ENCODE measurements around the gene TMEM239.
"Not testable (repeated sequence)": the region's sequence is repeated elsewhere in the genome, so short reads cannot be mapped to it uniquely, and the experiment has no call there.

The TMEM239 gene

DNA sequence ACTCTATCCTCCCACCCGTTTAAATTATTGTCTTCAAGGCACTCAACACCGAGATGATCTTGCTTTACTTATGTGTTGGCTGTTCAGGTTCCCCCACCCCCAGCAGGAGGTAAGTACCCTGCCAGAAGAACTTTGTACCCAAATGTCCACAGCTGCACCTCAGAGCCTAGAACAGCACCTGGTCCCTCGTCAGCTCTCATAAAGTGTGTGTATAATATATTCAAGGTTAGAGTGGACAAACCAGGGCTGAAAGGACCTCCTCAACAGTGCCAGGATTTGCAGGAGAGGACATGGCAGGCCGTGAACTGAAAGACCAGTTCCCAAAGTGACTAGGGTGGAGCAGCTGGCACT lies 9.8 kb upstream of the TMEM239 start:
- TF ChIP-seq SNAI2 (CRISPR knock-in tag; IDR thresholded peaks at IDR 0.05) (no peak), OSR1 (CRISPR knock-in tag; IDR thresholded peaks at IDR 0.05) (no peak)
- ATAC-seq, result no peak

DNA sequence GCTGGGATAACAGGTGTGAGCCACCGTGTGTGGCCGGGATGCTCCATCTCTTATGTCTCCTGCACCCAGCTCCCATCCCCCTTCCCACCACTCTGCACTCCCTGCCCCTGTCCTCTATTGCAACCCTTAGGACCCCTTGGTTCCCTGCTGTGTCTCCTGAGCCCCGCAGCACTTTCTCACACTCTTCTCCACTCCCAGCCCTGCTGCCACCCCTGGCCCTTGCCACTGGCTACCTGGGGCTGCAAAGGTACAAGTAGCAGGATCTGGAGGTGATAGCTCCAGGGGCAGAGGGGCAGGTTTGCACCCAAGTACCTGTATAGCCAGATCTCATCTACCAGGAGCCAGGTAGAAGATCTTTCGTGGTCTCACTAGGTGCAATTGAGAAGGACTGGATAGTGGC lies 9.1 kb upstream of the TMEM239 start:
- ATAC-seq, result no peak
- TF ChIP-seq TCF4 (CRISPR knock-in tag; IDR thresholded peaks at IDR 0.05; ENCODE audit: borderline replicate concordance), result no peak
- TF ChIP-seq, protein P1, sequence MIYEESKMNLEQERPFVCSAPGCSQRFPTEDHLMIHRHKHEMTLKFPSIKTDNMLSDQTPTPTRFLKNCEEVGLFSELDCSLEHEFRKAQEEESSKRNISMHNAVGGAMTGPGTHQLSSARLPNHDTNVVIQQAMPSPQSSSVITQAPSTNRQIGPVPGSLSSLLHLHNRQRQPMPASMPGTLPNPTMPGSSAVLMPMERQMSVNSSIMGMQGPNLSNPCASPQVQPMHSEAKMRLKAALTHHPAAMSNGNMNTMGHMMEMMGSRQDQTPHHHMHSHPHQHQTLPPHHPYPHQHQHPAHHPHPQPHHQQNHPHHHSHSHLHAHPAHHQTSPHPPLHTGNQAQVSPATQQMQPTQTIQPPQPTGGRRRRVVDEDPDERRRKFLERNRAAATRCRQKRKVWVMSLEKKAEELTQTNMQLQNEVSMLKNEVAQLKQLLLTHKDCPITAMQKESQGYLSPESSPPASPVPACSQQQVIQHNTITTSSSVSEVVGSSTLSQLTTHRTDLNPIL (CRISPR knock-in tag; IDR thresholded peaks at IDR 0.05; ENCODE audit: low read depth), result no peak
- TF ChIP-seq ZNF70 (CRISPR knock-in tag; IDR thresholded peaks at IDR 0.05), result no peak
- TF ChIP-seq ARNTL (CRISPR knock-in tag; IDR thresholded peaks at IDR 0.05; ENCODE audit: borderline replicate concordance, low read depth), result no peak
- TF ChIP-seq, protein P2, sequence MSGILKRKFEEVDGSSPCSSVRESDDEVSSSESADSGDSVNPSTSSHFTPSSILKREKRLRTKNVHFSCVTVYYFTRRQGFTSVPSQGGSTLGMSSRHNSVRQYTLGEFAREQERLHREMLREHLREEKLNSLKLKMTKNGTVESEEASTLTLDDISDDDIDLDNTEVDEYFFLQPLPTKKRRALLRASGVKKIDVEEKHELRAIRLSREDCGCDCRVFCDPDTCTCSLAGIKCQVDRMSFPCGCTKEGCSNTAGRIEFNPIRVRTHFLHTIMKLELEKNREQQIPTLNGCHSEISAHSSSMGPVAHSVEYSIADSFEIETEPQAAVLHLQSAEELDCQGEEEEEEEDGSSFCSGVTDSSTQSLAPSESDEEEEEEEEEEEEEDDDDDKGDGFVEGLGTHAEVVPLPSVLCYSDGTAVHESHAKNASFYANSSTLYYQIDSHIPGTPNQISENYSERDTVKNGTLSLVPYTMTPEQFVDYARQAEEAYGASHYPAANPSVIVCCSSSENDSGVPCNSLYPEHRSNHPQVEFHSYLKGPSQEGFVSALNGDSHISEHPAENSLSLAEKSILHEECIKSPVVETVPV (CRISPR knock-in tag; IDR thresholded peaks at IDR 0.05), result no peak

DNA sequence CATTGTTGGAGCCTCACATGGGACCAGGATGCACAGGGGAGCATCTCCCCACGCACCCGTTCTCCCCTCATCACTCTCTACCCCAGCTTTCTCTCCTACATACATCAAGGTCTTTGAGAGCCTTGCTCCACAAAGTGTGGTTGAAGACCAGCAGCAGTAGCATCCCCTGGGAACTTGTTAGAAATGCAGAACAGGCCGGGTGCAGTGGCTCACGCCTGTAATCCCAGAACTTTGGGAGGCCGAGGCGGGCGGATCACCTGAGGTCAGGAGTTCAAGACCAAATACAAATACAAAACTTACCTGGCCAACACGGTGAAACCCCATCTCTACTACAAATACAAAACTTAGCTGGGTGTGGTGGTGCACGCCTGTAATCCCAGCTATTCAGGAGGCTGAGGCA lies 8.2 kb upstream of the TMEM239 start:
- not testable (repeated sequence) for ATAC-seq

DNA sequence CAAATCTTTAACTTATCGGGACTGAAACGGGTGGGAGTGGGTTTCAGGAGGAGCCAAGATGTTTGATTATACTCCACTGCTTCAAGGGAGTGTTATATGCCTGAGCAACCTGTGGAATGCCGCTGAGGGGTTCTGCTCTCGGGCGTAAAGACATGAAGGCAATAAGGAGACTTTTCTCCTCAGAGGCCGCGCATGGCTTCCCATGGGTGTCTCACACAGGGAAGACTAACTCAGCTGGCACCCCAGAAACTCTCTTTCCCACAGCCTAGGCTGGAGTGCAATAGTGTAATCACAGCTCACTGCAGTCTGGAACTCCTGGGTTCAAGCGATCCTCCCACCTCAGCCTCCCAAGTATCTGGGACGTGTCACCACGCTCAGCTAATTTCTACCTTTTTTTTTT lies 6.5 kb upstream of the TMEM239 start:
- no peak for ATAC-seq
- TF ChIP-seq ZFP3 (CRISPR knock-in tag; IDR thresholded peaks at IDR 0.05) (no peak), ZFP30 (CRISPR knock-in tag; IDR thresholded peaks at IDR 0.05) (no peak), CSDC2 (CRISPR knock-in tag; IDR thresholded peaks at IDR 0.05) (no peak), TCF4 (CRISPR knock-in tag; IDR thresholded peaks at IDR 0.05; ENCODE audit: borderline replicate concordance) (no peak), ZNF8 (CRISPR knock-in tag; IDR thresholded peaks at IDR 0.05) (no peak), PPARA (CRISPR knock-in tag; IDR thresholded peaks at IDR 0.05; ENCODE audit: borderline replicate concordance) (no peak), ZNF565 (CRISPR knock-in tag; conservative IDR thresholded peaks at IDR 0.05; ENCODE audit: low read depth) (no peak), ISL1 (CRISPR knock-in tag; IDR thresholded peaks at IDR 0.05) (no peak), BACH2 (CRISPR knock-in tag; IDR thresholded peaks at IDR 0.05; ENCODE audit: borderline replicate concordance) (no peak), ESRRG (CRISPR knock-in tag; IDR thresholded peaks at IDR 0.05) (no peak), SNAI2 (CRISPR knock-in tag; IDR thresholded peaks at IDR 0.05) (no peak), GLIS3 (CRISPR knock-in tag; IDR thresholded peaks at IDR 0.05) (no peak)
- TF ChIP-seq, protein P3, sequence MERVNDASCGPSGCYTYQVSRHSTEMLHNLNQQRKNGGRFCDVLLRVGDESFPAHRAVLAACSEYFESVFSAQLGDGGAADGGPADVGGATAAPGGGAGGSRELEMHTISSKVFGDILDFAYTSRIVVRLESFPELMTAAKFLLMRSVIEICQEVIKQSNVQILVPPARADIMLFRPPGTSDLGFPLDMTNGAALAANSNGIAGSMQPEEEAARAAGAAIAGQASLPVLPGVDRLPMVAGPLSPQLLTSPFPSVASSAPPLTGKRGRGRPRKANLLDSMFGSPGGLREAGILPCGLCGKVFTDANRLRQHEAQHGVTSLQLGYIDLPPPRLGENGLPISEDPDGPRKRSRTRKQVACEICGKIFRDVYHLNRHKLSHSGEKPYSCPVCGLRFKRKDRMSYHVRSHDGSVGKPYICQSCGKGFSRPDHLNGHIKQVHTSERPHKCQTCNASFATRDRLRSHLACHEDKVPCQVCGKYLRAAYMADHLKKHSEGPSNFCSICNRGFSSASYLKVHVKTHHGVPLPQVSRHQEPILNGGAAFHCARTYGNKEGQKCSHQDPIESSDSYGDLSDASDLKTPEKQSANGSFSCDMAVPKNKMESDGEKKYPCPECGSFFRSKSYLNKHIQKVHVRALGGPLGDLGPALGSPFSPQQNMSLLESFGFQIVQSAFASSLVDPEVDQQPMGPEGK (CRISPR knock-in tag; IDR thresholded peaks at IDR 0.05; ENCODE audit: borderline replicate concordance), result no peak
- TF ChIP-seq, protein P1 (CRISPR knock-in tag; IDR thresholded peaks at IDR 0.05; ENCODE audit: low read depth), result no peak

DNA sequence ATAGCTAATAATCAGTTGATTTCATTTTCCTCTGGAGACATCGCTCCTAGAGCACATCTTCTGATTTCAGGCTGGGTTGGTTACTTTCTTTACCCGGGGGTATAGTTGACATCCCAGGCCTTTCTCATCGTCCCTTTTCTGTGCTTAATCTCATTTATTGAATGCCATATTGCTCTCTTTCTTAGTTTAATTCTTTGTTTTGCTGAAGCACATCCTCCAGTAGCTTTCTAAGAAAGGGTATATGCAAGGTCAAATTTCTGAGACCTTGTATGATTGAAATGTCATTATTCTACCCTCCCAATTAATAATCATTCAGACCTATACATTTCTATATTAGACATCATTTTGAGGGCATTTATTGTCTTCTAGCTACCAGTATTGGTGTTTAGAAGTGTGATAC lies 4.0 kb upstream of the TMEM239 start:
- TF ChIP-seq, protein P1 (CRISPR knock-in tag; IDR thresholded peaks at IDR 0.05; ENCODE audit: low read depth), result no peak
- TF ChIP-seq ESRRG (CRISPR knock-in tag; IDR thresholded peaks at IDR 0.05) (no peak), PPARA (CRISPR knock-in tag; IDR thresholded peaks at IDR 0.05; ENCODE audit: borderline replicate concordance) (no peak), ISL1 (CRISPR knock-in tag; IDR thresholded peaks at IDR 0.05) (no peak), TOX (CRISPR knock-in tag; IDR thresholded peaks at IDR 0.05; ENCODE audit: borderline replicate concordance) (no peak), GLIS3 (CRISPR knock-in tag; IDR thresholded peaks at IDR 0.05) (no peak), ARNTL (CRISPR knock-in tag; IDR thresholded peaks at IDR 0.05; ENCODE audit: borderline replicate concordance, low read depth) (no peak)
- no peak for ATAC-seq
